Activated T-cell treated with anti-CD3 and anti-CD28 coated beads, Interleukin-2, amount 50 U/mL, for 4 hours (primary cell): ENCODE results near the gene BACE2. TPM values are rescaled to one million over a fixed set of nuclear protein-coding genes. Genes with fewer than 3 reads are reported as not detected.
"Not testable (repeated sequence)": the region's sequence is repeated elsewhere in the genome, so short reads cannot be mapped to it uniquely, and the experiment has no call there.

Experiments used
- ATAC-seq, 2 donors: fragments of 200-7000 bp; cut with Tn5 transposase; one replicate each; pipeline ENCODE4 v1.10.0; 2021
- DNase-seq: peaks from one replicate; pipeline ENCODE4 v3.0.0-alpha.2; 2020
- H3K27me3 Mint-ChIP-seq: one replicate; pipeline ENCODE4 v1.8.0; 2021; ENCODE audit warnings: low read depth, mixed read lengths
- H3K36me3 Mint-ChIP-seq: one replicate; pipeline ENCODE4 v1.8.0; 2022; ENCODE audit warnings: mixed read lengths; ENCODE audit not compliant: insufficient read depth
- H3K4me1 Mint-ChIP-seq: one replicate; pipeline ENCODE4 v1.8.0; 2021; ENCODE audit warnings: low read depth, mixed read lengths
- H3K4me3 Mint-ChIP-seq: one replicate; pipeline ENCODE4 v1.8.0; 2021; ENCODE audit warnings: mild to moderate bottlenecking, moderate library complexity, mixed read lengths
- H3K9me3 Mint-ChIP-seq: one replicate; pipeline ENCODE4 v1.8.0; 2021; ENCODE audit warnings: mixed read lengths
- total RNA-seq, 3 donors: library from RNA; stranded (reverse); gene quantifications; one replicate each; pipeline ENCODE4 v1.2.1, GENCODE V29; 2021

The BACE2 gene
- total RNA-seq, 3 donors from 2014 or later: 0.32 to 0.53 (median 0.38) TPM

DNA sequence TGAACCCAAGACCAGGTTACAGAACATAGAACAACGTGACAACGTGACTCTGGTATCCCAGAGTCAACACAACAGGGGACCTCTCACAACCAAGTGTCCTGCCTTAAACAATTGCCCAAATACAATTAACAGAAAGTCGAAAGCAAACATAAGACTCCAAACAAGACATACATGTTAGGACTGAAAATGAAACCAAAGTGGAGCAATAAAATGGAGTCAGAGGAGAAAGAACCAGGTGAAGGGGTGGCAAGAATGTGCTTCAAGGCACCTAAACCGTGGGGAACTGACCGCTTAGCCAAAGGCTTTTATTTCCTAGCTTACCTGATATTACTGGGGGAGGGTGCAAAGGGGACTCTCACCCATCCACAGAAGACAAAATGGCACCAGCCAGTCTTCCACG is 17.8 kb downstream of the BACE2 start:
- no peaks in the 10 kb centered on the region for H3K36me3 Mint-ChIP-seq
- no peak for ATAC-seq
- peaks cover 6% of the 10 kb centered on the region for H3K9me3 Mint-ChIP-seq
- DNase-seq: no peak
- H3K4me3 Mint-ChIP-seq: no peak overlapping the region
- no peaks in the 10 kb centered on the region for H3K4me1 Mint-ChIP-seq
- peaks cover 20% of the 10 kb centered on the region for H3K27me3 Mint-ChIP-seq

DNA sequence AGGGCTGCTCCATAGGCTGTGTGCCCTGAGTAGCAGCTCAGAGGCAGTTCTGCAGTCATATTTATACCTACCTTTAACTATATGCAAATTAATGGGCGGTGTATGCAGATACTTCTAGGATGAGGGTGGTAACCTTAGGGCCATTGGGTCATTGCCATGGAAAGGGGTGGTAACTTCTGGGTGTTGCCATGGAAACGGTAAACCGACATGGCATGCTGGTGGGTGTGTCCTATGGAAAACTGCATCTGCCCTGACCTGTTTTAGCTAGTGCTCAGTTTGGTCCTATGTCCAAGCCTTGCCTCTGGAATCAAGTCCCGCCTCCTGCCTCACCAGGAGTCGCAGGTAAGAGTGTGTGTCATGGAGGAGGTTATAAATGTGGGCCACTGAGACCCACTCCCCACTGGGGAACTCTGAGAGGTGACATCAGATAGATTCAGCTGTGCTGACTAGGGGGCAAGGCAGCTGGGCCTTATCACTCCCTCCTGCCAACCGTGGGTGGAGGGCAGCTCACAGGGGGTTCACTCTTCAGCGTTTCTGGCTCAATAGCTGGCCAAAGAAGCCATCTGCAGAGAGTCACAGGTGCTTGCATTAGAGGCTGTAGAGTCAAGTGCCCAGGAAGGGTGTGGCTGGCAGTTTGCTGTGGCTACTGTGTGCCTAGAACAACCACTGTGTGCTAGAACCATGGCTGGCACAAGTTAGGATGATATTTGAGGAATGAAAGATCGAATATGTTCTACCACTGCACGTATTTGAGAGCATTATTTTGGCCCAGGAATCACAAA is 19.0 kb downstream of the BACE2 start:
- Mint-ChIP-seq H3K4me1 (no peaks in the 10 kb centered on the region), H3K9me3 (peaks cover 6% of the 10 kb centered on the region), H3K4me3 (no peak overlapping the region), H3K27me3 (peaks cover 15% of the 10 kb centered on the region), H3K36me3 (no peaks in the 10 kb centered on the region)
- ATAC-seq (no peak), DNase-seq (no peak)

DNA sequence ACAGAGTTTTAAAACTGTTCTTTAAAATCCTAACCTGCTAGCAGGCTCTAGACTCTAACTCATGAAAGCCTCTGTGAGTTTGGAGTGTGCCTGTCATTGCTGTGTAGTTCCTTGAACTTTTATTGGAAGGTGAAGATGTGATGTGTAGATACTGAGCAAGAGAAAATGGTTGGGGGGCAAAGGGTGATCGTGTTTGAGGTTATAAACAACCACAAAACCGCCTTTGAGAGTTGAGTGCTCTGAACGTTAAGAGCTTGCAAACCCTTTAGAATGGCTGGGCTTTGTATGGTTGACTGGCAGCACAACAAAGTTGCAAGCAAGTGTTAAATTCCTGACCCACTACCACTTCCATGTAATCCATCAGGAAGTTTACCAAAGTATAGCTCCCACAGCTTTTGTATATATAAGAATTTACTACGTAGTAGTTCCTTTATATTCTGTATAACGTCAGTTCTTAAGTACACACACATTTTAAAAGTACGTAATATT is 19.6 kb downstream of the BACE2 start:
- H3K4me1 Mint-ChIP-seq: no peaks in the 10 kb centered on the region
- H3K4me3 Mint-ChIP-seq: no peak overlapping the region
- DNase-seq (no peak), ATAC-seq (no peak)
- H3K36me3 Mint-ChIP-seq: no peaks in the 10 kb centered on the region
- H3K9me3 Mint-ChIP-seq: peaks cover 6% of the 10 kb centered on the region
- H3K27me3 Mint-ChIP-seq: peaks cover 16% of the 10 kb centered on the region

DNA sequence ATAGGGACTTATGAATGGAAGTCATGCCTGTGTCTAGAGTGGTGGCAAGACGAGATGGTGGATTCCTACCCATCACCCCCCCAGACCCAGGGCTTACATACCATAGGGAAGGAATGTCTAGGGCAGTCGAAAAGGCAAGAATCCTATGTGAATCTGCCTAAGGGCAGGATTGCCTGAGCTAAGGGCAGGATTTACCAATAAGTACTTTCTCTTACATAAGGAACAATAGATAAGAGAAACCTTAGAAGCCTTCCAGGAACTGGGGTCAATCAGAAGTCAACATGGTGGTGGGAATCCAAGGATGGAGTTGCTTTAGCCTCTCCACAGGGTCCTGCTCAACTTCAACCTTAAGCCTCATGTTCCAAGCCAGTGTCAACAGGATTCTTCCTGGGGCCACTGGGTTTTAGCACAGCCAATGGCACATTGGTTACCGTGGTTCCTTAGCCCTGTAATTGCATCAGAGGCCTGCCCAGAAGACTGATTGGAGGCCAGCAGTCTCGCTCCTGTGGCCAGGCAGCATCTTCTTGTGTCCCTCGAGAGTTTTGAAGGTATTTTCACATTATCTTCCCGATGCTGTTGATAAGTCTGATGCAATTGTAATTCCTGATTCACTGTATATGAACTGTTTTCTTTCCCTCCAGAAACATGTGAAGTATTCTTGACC is 20.7 kb downstream of the BACE2 start:
- Mint-ChIP-seq H3K4me3 (no peak overlapping the region), H3K36me3 (no peaks in the 10 kb centered on the region), H3K27me3 (peaks cover 16% of the 10 kb centered on the region), H3K9me3 (peaks cover 6% of the 10 kb centered on the region), H3K4me1 (no peaks in the 10 kb centered on the region)
- ATAC-seq (no peak), DNase-seq (no peak)

DNA sequence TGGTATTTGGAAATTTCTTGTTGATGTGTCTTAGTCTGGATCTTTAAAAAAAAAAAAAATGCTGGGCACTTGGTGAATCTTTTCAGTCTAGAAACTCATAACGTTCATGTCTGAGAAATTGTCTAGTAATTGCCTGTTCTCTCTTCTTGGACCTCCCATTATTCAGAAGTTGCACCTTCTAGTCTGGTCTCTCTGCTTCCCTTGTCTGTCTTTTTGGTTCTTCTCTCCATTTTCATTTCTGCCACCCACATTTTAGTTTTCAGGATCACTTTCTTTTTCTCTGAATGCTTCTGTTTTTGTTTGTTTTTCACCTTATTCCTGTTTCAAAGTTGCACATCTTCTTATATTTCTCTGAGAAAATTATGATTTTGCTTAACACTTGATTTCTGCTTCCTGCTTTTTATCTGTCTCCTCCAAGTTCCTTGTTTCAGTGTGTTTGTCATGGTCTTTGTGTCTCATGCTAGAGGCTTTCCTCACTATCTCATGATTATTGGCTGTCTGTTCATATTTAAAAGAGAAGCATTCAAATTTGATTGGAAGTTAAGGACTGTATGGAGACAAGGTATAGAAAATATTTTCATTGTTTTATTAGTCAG is 21.3 kb downstream of the BACE2 start:
- DNase-seq (no peak), ATAC-seq (no peak)
- no peak overlapping the region for H3K4me3 Mint-ChIP-seq
- H3K27me3 Mint-ChIP-seq: peaks cover 10% of the 10 kb centered on the region
- no peaks in the 10 kb centered on the region for H3K36me3 Mint-ChIP-seq
- no peaks in the 10 kb centered on the region for H3K4me1 Mint-ChIP-seq
- H3K9me3 Mint-ChIP-seq: peaks cover 6% of the 10 kb centered on the region

DNA sequence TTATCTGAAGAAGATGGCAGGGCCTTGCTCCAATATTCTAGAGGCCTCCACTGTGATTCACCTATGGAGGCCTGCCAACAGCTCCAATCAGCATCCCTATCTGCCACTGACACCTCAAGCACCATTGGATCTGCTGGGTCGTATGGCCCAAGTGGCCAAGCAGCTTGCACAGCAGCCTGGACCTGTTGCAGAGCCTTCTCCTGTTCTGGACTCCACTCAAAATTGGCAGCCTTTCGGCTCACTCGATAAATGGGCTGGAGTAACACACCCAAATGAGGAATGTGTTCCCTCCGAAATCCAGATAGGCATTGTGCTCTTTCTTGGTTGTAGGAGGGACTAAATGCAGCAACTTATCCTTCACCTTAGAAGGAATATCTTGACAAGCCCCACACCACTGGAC is 24.6 kb downstream of the BACE2 start:
- not testable (repeated sequence) for ATAC-seq, H3K36me3 Mint-ChIP-seq, H3K9me3 Mint-ChIP-seq, H3K27me3 Mint-ChIP-seq, H3K4me3 Mint-ChIP-seq, H3K4me1 Mint-ChIP-seq, DNase-seq

DNA sequence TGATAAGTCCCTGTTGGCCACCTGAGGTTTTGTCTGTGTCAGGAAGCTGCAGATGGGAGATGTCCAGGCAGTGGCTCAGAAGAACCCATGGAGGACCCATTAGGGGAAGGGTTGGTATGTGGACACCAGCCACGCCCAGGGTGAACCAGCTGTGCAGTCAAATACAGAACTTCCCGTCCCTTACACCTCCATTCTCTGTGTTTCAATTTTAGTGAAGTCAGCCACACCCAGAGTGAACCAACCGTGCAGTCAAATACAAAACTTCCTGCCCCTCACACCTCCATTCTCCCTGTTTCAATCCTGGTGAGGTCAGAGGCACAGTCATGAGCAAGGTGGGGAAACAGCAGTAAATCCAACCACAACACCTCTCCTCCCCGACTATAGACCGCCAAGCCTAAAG is 27.4 kb downstream of the BACE2 start:
- no peaks in the 10 kb centered on the region for H3K36me3 Mint-ChIP-seq
- no peak for DNase-seq
- H3K27me3 Mint-ChIP-seq: peaks cover 6% of the 10 kb centered on the region
- ATAC-seq: no peak
- no peaks in the 10 kb centered on the region for H3K9me3 Mint-ChIP-seq
- H3K4me3 Mint-ChIP-seq: no peak overlapping the region
- no peaks in the 10 kb centered on the region for H3K4me1 Mint-ChIP-seq

DNA sequence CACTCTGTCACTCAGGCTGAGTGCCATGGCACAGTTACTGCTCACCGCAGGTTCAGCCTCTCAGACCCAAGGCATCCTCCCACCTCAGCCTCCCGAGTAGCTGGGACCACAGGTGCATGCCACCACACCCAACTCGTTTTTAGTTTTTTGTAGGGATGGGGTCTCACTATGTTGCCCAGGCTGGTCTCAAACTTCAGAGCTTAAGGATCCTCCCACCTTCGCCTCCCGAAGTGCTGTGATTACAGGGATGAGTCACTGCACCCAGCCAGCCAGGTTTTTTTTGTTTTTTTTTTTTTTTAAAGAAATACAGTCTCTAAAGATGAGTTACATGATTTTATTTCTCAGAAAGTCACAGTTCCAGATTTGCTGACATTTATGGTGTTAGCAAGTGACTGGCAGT is 29.0 kb downstream of the BACE2 start:
- Mint-ChIP-seq H3K9me3 (no peaks in the 10 kb centered on the region), H3K4me1 (no peaks in the 10 kb centered on the region), H3K27me3 (peaks cover under 1% of the 10 kb centered on the region), H3K4me3 (no peak overlapping the region), H3K36me3 (no peaks in the 10 kb centered on the region)
- DNase-seq (no peak), ATAC-seq (no peak)

DNA sequence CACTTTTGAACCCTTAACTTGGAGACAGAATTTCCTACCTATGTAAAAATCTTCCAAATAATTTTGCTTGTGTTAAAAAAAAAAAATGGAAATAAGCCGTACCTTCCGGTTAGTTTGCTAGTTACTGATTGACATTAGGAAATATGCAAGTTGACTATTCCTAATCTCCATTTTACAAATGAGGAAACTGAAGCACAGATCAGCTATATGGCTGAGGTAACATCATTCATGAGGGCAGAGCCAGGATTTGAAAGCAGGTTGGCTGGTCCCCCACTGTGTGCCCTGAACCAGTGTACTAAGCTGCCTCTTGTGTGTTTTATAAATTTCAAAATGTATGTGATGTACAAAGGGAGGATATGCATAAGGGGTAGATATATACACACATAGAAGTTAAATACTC is 29.6 kb downstream of the BACE2 start:
- DNase-seq: no peak
- Mint-ChIP-seq H3K36me3 (no peaks in the 10 kb centered on the region), H3K27me3 (no peaks in the 10 kb centered on the region), H3K9me3 (no peaks in the 10 kb centered on the region), H3K4me1 (no peaks in the 10 kb centered on the region), H3K4me3 (no peak overlapping the region)
- no peak for ATAC-seq

DNA sequence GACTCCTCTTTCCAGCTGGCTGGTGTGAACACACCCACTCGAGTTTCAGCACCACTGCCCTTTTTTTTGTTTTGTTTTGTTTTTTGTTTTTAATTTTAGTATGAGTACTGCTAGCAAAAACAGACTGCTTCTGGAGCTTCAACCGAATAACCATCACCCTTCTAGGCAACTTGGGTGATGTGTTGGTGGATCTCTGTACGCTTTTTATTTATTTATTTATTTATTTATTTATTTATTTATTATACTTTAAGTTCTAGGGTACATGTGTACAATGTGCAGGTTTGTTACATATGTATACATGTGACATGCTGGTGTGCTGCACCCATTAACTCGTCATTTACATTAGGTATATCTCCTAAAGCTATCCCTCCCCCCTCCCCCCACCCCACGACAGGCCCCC is 30.7 kb downstream of the BACE2 start:
- ATAC-seq: not testable (repeated sequence)

DNA sequence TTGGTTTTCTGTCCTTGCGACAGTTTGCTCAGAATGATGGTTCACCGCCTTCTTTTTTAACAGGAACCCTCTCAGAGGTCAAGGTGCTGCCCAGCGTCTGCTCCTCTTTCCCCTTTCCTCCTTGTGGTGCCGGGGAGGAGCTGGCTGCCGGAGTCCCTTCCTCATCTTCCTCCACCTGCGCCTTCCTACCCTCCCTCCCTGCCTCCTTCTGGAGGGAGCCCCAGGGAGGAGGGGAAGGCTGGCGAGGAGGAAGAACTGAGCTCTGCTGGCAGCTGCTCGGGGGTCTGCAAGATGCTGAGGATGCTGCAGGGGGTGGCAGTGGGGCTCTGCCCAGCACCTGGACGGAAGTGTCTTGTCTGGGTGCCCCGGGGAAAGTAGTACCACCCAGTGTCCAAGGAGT is 31.2 kb downstream of the BACE2 start:
- Mint-ChIP-seq H3K27me3 (peaks cover 11% of the 10 kb centered on the region), H3K9me3 (no peaks in the 10 kb centered on the region), H3K36me3 (no peaks in the 10 kb centered on the region), H3K4me1 (no peaks in the 10 kb centered on the region), H3K4me3 (no peak overlapping the region)
- DNase-seq: no peak
- no peak for ATAC-seq

More for the DNA sequence above, 30.7 kb downstream of the BACE2 start:
- H3K9me3 Mint-ChIP-seq, H3K27me3 Mint-ChIP-seq, H3K4me1 Mint-ChIP-seq, H3K4me3 Mint-ChIP-seq, H3K36me3 Mint-ChIP-seq, DNase-seq: not testable (repeated sequence)

DNA sequence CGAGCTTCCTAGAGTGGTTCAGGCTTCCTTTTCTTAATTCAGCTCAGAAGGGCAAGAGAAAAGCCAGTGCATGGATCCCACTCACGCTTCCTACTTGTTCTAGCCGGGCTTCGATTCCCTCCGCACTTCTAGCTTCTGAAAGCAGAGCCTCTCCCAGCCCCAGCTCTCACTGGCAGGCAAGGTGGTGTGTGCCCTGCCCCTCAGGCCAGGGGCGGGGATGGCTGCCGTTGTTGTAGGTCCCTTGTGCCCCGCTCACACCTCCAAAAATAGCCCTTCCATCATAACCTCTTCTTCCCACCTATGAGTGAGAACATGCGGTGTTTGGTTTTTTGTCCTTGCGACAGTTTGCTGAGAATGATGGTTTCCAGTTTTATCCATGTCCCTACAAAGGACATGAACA is 31.6 kb downstream of the BACE2 start:
- ATAC-seq (no peak), DNase-seq (no peak)
- H3K4me3 Mint-ChIP-seq: no peak overlapping the region
- no peaks in the 10 kb centered on the region for H3K9me3 Mint-ChIP-seq
- no peaks in the 10 kb centered on the region for H3K36me3 Mint-ChIP-seq
- peaks cover 11% of the 10 kb centered on the region for H3K27me3 Mint-ChIP-seq
- H3K4me1 Mint-ChIP-seq: no peaks in the 10 kb centered on the region

DNA sequence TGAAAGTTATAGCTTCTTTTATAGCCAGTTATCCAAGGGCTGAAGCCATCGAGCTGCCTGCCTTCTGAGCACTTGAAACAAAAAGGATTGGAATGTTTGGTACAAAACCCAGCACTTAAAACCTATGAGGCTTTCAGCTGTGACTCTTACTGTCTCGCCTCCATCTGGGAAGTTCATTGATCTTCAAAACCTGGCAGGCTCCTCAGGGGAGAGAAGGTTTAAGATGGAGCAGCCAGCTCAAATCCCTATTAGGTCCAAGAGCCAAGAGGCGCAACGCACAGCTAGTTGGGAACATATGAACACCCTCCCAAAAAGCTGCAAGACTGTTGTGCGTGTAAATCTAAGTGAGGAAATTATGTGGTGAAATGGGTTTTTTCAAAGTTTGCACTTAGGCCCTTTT is 33.4 kb downstream of the BACE2 start:
- peaks cover 14% of the 10 kb centered on the region for H3K27me3 Mint-ChIP-seq
- no peak overlapping the region for H3K4me3 Mint-ChIP-seq
- ATAC-seq (no peak), DNase-seq (no peak)
- H3K4me1 Mint-ChIP-seq: no peaks in the 10 kb centered on the region
- H3K9me3 Mint-ChIP-seq: no peaks in the 10 kb centered on the region
- no peaks in the 10 kb centered on the region for H3K36me3 Mint-ChIP-seq

DNA sequence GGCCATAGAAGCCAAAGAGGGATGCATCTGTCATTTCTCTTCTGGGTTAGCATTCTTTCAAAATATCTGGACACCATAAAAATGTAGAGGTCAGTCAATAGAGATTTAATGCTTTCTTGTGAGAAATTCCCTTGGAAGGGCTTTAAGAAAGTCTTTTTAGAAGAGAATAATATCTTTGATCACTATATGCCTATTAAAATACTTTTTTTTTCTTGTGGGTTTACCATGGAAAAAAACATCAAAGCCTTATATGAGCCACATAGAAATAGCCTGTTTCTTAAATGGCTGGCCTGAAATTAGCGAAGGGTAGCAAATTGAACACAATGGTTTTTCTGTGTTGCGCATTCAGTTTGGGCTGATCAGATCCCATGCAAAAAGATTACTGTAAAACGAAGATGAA is 36.8 kb downstream of the BACE2 start:
- DNase-seq (no peak), ATAC-seq (no peak)
- H3K4me3 Mint-ChIP-seq: no peak overlapping the region
- H3K36me3 Mint-ChIP-seq: no peaks in the 10 kb centered on the region
- H3K4me1 Mint-ChIP-seq: no peaks in the 10 kb centered on the region
- no peaks in the 10 kb centered on the region for H3K9me3 Mint-ChIP-seq
- peaks cover 16% of the 10 kb centered on the region for H3K27me3 Mint-ChIP-seq
